Heart left ventricle (tissue), 13 donors: Measurements from ENCODE around the gene ZWILCH.

Experiments
- CTCF ChIP-seq, 12 donors: fragments of 200-600 bp; sonication (generic) in 4 of 12; IDR thresholded peaks; one replicate each; pipeline versions ENCODE4 v1.5.0 to v1.8.0; 2018 to 2022; ENCODE audit warnings: antibody characterized with exemption in 12 of 12, mild to moderate bottlenecking in 5 of 12
- POLR2A ChIP-seq, 2 donors: fragments of 450-650 bp; IDR thresholded peaks; one replicate each; pipeline ENCODE4 v1.6.1; 2017; ENCODE audit warnings: antibody characterized with exemption in 2 of 2, mild to moderate bottlenecking in 2 of 2, moderate library complexity in 2 of 2
- donor health status: ischemic (EF 13 %, LVEDD 7.1; RV severe dilation, severe dysfunction).
- donor health status: DM: no; HTN: yes; CAD: no.
- donor health status: DM: no; HTN: no; CAD: no.
- donor health status: ischemic (EF 25% LVEDD 6.9; RV normal size, moderate dysfunction).
- donor health status: ischemic (EF 25% LVEDD 5.7; RV mildly dilated, moderate dysfunction).
- donor health status: ischemic (EF 35%, LVEDD 5.7; RV mildly dilated, moderate dysfunction).
- donor health status: nonischemic (EF 11% LVEDD 7.7; RV severe dilation, severe dysfunction).
- donor health status: DM: yes; HTN: yes; CAD: no.
- donor health status: PGD.
- donor health status: ischemic (EF 29% LVEDD 5.4; RV normal size, mild dysfunction).
- donor health status: nonischemic (EF 23%, LVEDD 6.1; RV moderate dilation, normal function).

- TF ChIP-seq POLR2A (IDR thresholded peaks at IDR 0.05) (no peak), CTCF (IDR thresholded peaks at IDR 0.05) (no peak)
Observed at GRCh38 chr15:66565741-66566144, 60.6 kb downstream of the ZWILCH start, which contains the start of gene LCTL.
